CD1c-positive myeloid dendritic cell (primary cell): Measurements from ENCODE around the gene VPS8.

Source experiments
- DNase-seq: peaks from one replicate; pipeline ENCODE4 v3.0.0-alpha.2; 2016; ENCODE audit errors: extremely low spot score

VPS8 gene

GRCh38 chr3:185090811-185091210, 278.8 kb downstream of the VPS8 start:
- DNase-seq: no peak

DNA sequence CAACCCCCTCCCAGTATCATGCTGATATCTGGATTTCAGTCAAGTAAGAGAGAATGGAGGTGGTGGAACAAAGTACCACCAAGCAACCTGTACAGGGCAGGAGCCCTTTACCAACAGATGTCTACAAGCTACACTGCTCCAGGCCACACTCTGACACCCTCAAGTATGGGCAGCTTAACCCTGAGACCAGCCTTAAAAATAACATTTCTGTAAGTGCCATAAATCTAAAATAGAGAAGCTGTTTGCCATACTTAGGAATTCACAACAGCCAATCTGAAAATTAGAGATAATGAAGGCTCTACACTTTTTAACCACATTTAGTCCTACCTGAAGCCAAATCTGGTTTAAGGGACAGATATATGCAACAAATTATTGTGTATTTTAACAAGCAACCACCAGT, 281.1 kb downstream of the VPS8 start:
- no peak for DNase-seq

GRCh38 chr3:185094697-185095096, 282.7 kb downstream of the VPS8 start:
- no peak for DNase-seq
